HFF-Myc (cell line): ENCODE data around the gene GOLGB1.
"Not testable (repeated sequence)": the region's sequence is repeated elsewhere in the genome, so short reads cannot be mapped to it uniquely, and the experiment has no call there.

Experiments used
- DNase-seq: peaks from one replicate; pipeline ENCODE4 v3.0.0-alpha.2; 2011; ENCODE audit warnings: low read depth; ENCODE audit errors: extremely low read depth
- H3K4me3 ChIP-seq: replicated peaks from 2 replicates; pipeline ENCODE4 v1.5.1; 2011; ENCODE audit warnings: low read depth, mild to moderate bottlenecking, control low read depth, low read length
- TF ChIP-seq, protein P1 (sequence below): IDR thresholded peaks from 2 replicates; pipeline ENCODE4 v1.5.1; 2012; ENCODE audit warnings: mild to moderate bottlenecking, low read depth, low read length, control low read depth; ENCODE audit errors: missing control alignments

Gene GOLGB1

DNA sequence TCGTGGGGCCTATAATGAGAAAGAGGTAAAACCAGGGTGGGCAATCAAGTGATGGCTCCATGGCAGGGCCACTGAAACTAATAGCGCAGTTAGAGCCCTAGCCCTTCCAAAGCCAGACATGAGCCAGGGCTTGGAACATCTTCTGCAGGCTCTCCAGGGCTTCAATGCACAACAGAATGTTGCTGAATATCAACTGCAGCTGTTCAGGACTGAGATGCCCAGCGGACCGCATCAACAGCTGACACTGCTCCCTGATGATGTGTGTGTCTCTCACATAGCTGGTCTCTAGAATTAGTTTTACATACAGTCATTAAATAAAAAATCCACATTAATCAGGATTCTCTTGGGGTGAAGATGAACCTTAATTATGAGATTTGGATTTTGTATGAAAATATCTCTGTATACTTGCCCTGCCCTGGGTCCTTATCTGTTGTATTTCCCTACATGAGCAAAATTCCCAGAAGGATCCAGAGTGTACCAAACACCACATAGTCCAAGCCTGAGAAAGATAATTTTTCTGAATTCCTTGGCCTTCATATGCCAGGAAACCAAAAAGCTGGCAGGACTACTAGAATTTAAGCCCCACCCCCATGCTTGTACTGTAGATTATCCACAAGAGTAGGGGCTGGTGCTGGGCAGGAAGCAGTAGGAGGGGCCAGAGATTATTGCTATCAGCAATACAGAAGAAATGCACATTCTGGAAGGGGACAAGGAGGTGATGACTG, 7.7 kb upstream of the GOLGB1 start:
- no peak overlapping the region for H3K4me3 ChIP-seq
- DNase-seq: no peak
- TF ChIP-seq, protein P1, sequence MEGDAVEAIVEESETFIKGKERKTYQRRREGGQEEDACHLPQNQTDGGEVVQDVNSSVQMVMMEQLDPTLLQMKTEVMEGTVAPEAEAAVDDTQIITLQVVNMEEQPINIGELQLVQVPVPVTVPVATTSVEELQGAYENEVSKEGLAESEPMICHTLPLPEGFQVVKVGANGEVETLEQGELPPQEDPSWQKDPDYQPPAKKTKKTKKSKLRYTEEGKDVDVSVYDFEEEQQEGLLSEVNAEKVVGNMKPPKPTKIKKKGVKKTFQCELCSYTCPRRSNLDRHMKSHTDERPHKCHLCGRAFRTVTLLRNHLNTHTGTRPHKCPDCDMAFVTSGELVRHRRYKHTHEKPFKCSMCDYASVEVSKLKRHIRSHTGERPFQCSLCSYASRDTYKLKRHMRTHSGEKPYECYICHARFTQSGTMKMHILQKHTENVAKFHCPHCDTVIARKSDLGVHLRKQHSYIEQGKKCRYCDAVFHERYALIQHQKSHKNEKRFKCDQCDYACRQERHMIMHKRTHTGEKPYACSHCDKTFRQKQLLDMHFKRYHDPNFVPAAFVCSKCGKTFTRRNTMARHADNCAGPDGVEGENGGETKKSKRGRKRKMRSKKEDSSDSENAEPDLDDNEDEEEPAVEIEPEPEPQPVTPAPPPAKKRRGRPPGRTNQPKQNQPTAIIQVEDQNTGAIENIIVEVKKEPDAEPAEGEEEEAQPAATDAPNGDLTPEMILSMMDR: no peak

DNA sequence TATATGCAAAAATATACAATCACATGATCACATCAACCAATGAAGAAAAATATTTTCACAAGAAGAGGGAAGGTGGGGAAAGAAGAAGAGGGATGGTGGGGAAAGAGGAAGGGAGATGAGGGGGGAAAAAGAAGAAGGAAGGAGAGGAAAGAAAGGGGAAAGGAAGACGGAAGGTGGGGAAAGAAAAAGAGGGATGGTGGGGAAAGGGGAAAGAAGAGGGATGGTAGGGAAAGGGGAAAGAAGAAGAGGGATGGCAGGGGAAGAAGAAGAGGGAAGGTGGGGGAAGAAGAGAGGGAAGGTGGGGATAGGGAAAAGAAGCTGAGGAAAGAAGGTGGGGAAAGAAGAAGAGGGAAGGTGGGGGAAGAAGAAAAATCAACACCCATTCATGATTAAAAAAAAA, 3.2 kb upstream of the GOLGB1 start:
- TF ChIP-seq, protein P1: no peak
- no peak for DNase-seq
- no peak overlapping the region for H3K4me3 ChIP-seq

DNA sequence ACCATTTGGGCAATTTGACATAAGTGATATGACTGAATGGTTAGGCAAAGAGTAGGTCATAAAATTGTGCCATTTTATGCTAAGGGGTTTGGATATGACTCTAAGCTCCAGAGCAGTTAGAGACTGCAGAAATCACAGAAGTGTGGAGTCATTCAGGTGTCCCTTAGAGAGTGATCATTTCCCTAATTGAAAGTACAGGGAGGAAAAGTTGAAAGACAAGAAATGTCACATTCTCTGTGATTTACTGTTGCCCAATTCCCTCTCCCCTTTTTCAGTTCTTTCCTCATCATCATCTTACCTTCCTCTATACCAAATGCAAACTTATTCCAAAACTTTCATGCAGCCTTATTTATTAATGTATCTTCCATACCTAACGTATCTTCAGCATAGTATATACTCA, 2.7 kb upstream of the GOLGB1 start:
- no peak for DNase-seq
- no peak overlapping the region for H3K4me3 ChIP-seq
- TF ChIP-seq, protein P1: no peak

DNA sequence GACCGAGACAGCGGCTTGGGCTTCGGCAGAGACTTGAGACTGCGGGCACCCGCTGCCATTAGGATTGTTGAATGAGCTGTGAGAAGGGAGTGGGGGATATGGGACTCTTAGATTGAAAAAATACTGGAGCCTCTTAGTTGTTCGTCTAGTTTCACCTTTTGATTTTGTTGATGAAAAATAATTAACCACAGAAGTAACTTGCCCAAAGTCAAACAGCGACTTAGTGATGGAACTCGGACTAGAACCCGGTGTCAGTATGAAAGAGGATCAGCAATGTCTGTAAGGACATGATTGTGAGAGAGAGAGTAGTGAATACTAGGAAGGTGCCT, 510 bp upstream of the GOLGB1 start:
- TF ChIP-seq, protein P1: no peak
- H3K4me3 ChIP-seq: peak overlapping the region; percentile 97
- no peak for DNase-seq

DNA sequence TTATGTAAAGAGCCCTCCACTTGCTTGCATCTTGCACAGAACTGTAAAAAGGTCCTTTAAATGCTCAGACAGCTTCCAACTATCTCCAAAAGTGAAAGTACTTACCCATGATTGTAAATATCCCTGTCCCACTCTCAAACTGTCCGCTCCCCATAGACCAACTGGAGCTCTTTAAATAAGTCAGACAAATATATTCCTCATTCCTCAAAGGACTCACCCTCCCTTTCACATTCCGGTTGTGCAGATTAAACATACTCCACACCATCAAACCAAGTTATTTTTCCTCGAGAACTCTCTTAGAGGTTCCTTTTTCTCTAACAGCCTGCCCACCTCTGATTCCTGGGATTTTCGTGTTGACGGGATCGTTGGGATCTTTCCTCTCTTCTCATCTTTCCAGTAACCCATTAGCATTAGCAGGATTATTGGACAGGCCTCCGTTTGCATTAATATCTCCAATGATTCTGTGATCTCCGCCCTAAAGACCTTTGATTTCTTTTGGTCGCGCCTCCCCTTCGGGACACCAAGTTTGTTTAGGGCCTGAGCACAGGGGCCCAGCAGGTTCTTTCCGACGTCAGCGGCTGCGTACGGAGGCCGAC, 763 bp downstream of the GOLGB1 start:
- DNase-seq: no peak
- TF ChIP-seq, protein P1: no peak
- H3K4me3 ChIP-seq: peak overlapping the region; percentile 97

DNA sequence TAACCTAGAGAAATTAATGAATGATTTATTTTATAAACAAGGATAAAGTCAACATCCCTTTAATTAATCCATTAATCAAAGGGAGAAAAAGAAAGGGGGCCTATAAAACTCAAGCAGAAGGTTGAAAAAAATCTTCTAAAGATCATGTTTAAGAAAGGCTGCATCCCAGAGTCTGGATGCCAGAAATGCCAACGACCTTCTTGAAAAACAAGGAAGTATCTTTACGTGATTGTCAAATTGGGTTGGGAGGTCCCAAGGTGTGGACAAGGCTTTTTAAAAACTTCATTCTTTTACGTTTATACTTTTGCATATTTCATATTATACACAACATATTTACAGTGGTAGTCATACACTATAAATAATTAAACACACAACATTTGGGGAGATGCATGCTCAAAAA, 1.6 kb downstream of the GOLGB1 start:
- peak overlapping the region; percentile 97 for H3K4me3 ChIP-seq
- no peak for DNase-seq
- TF ChIP-seq, protein P1: no peak

DNA sequence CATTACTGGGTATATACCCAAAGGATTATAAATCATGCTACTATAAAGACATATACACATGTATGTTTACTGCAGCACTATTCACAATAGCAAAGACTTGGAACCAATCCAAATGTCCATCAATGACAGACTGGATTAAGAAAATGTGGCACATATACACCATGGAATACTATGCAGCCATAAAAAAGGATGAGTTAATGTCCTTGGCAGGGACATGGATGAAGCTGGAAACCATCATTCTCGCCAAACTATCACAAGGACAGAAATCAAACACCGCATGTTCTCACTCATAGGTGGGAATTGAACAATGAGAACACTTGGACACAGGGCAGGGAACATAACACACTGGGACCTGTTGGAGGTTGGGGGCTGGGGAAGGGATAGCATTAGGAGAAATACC, 6.4 kb downstream of the GOLGB1 start:
- H3K4me3 ChIP-seq, DNase-seq: not testable (repeated sequence)
